K562 (cell line): ENCODE results near the gene ITGA11. TPM values are rescaled to one million over a fixed set of nuclear protein-coding genes. Genes with fewer than 3 reads are reported as not detected.
A peak's percentile ranks its signal among the peaks of the same experiment; 100 is the strongest.

Experiments used
- ATAC-seq: fragments of 200-7000 bp; cut with Tn5 transposase; 3 replicates; pipeline ENCODE4 v1.9.1; 2020; ENCODE audit warnings: moderate library complexity
- BruUV-seq: library from RNA; stranded (reverse); fragments of 400-500 nt; replicated peaks from 2 replicates; lab custom pipeline; 2021; lab: Mats Ljungman, UMichigan
- CTCF ChIA-PET: fragments of 300-600 bp; formaldehyde crosslinking; extraction: SDS; loops from one replicate; lab custom pipeline; 2021; ENCODE audit warnings: low intra/inter-chr PET ratio; lab: Yijun Ruan, JAX
- POLR2A ChIA-PET: fragments of 300-600, 350-650 bp; sonication (Branson Sonifier 250); formaldehyde crosslinking; extraction: SDS; loops from one replicate; lab custom pipeline; 2021; ENCODE audit warnings: antibody characterized with exemption, inconsistent platforms; lab: Yijun Ruan, JAX
- DNase-seq, 4 experiments: peaks; one replicate each; pipeline versions ENCODE4 v3.0.0 to v3.0.0-alpha.2; 2011 to 2018; ENCODE audit warnings: low spot score in 3 of 4, mixed read lengths in 3 of 4; ENCODE audit errors: extremely low read depth in 1 of 4
- FAIRE-seq: peaks from 2 replicates; lab custom pipeline; 2011; peaks lifted over from hg19 to GRCh38; lab: Jason Lieb, UNC
- H2AFZ ChIP-seq: 2 replicates; pipeline ENCODE4 v1.6.0; 2011; ENCODE audit warnings: low read depth, low read length, control low read depth, inconsistent platforms
- H3K27ac ChIP-seq: fragments of 200-600 bp; 3 replicates; pipeline ENCODE4 v1.8.0; 2011; ENCODE audit warnings: low read depth, mild to moderate bottlenecking, control low read depth, inconsistent platforms, low read length, moderate library complexity, mixed read lengths; ENCODE audit errors: extremely low read depth
- H3K27me3 ChIP-seq, 2 experiments: fragments of 300-600 bp in 1 of 2; 2 replicates in 1 of 2; 3 replicates in 1 of 2; pipeline versions ENCODE4 v1.6.0 to v1.8.0; 2011; ENCODE audit warnings: inconsistent platforms in 2 of 2, low read length in 2 of 2, mild to moderate bottlenecking in 1 of 2, mixed read lengths in 1 of 2, moderate library complexity in 1 of 2; ENCODE audit not compliant: control insufficient read depth in 2 of 2, insufficient read depth in 2 of 2
- H3K36me3 ChIP-seq: fragments of 300-600 bp; 3 replicates; pipeline ENCODE4 v1.8.0; 2011; ENCODE audit warnings: mild to moderate bottlenecking, low read length, inconsistent platforms; ENCODE audit not compliant: control insufficient read depth, insufficient read depth
- H3K4me1 ChIP-seq, 2 experiments: fragments of 200-600 bp in 1 of 2; replicated peaks in 1 of 2; 2 replicates in 1 of 2; 3 replicates in 1 of 2; pipeline versions ENCODE4 v1.5.1 to v1.8.0; 2011; ENCODE audit warnings: inconsistent platforms in 2 of 2, low read length in 2 of 2, mild to moderate bottlenecking in 1 of 2, mixed read lengths in 1 of 2, moderate library complexity in 1 of 2; ENCODE audit not compliant: control insufficient read depth in 2 of 2, insufficient read depth in 2 of 2
- H3K4me2 ChIP-seq: 2 replicates; pipeline ENCODE4 v1.6.1; 2011; ENCODE audit warnings: low read length, control low read depth, inconsistent platforms, mixed read lengths; ENCODE audit not compliant: insufficient read depth
- H3K4me3 ChIP-seq: fragments of 200-600 bp; sonication (generic), shearing (Covaris generic); 2 replicates; pipeline ENCODE4 v1.5.1; 2016; ENCODE audit warnings: control low read depth, inconsistent platforms
- H3K79me2 ChIP-seq: fragments of 200-600 bp; 3 replicates; pipeline ENCODE4 v1.8.0; 2011; ENCODE audit warnings: low read length, inconsistent platforms; ENCODE audit not compliant: control insufficient read depth, insufficient read depth
- H3K9ac ChIP-seq, 2 experiments: 2 replicates each; pipeline versions ENCODE4 v1.6.0 to v1.6.1; 2011; ENCODE audit warnings: low read depth in 2 of 2, low read length in 2 of 2, control low read depth in 1 of 2, inconsistent platforms in 1 of 2, mild to moderate bottlenecking in 1 of 2, mixed read lengths in 1 of 2; ENCODE audit not compliant: insufficient read depth in 1 of 2
- H3K9me1 ChIP-seq: one replicate; pipeline ENCODE4 v1.6.0; 2011; ENCODE audit warnings: inconsistent platforms, mild to moderate bottlenecking, low read length, moderate library complexity; ENCODE audit not compliant: control insufficient read depth, insufficient read depth
- H3K9me3 ChIP-seq: replicated peaks from 2 replicates; pipeline ENCODE4 v1.5.1; 2011; ENCODE audit warnings: low read depth, low read length, inconsistent platforms; ENCODE audit not compliant: control insufficient read depth, insufficient read depth
- H4K20me1 ChIP-seq: replicated peaks from 2 replicates; pipeline ENCODE4 v1.6.1; 2011; ENCODE audit warnings: low read length, inconsistent platforms, mixed read lengths; ENCODE audit not compliant: control insufficient read depth, insufficient read depth
- MAFG ChIP-seq: fragments of 450-650 bp; conservative IDR thresholded peaks from 2 replicates; pipeline ENCODE4 v1.6.1; 2016; ENCODE audit warnings: missing genetic modification characterization, missing compliant biosample characterization
- MYNN ChIP-seq, 2 experiments: sonication (generic); formaldehyde crosslinking in 1 of 2; IDR thresholded peaks; 2 replicates each; pipeline versions ENCODE4 v1.5.0 to v1.6.1; 2016 to 2020; ENCODE audit warnings: antibody characterized with exemption in 1 of 2, missing genetic modification reagents in 1 of 2
- STAT6 ChIP-seq: sonication (generic); formaldehyde crosslinking; IDR thresholded peaks from 2 replicates; pipeline ENCODE4 v1.8.1; 2023; ENCODE audit warnings: mild to moderate bottlenecking, missing genetic modification reagents
- ZBTB8A ChIP-seq: fragments of 450-650 bp; IDR thresholded peaks from 2 replicates; pipeline ENCODE4 v1.6.1; 2018; ENCODE audit warnings: mild to moderate bottlenecking, moderate library complexity; ENCODE audit not compliant: partially characterized antibody
- WGBS: fragments of 100-300 bp; shearing (Covaris generic); methylation state at CpG from one replicate; pipeline ENCODE4 v1.1.6; 2016; ENCODE audit warnings: low coverage, mixed read lengths; ENCODE audit not compliant: insufficient coverage; ENCODE audit errors: missing lambda C conversion rate; 5-methylcytosine and 5-hydroxymethylcytosine counted together
- in situ Hi-C: fragments of 300-500 bp; cut with MboI; formaldehyde crosslinking; loops from 4 replicates; pipeline ENCODE4 v1.15.0; 2018; ENCODE audit warnings: inconsistent platforms, mixed read lengths
- intact Hi-C: fragments of 100-400 bp; cut with micrococcal nuclease; formaldehyde crosslinking; loops from 2 replicates; pipeline ENCODE4 v1.14.2; 2022
- polyA plus RNA-seq, 8 experiments: library from polyadenylated mRNA; depleted of rRNA in 4 of 8; stranded (reverse) in 5 of 8; unstranded in 3 of 8; fragments of >200 nt; fragmentation: Nextera tagmentation in 2 of 8; fragmentation: Illumina TruSeq in 1 of 8; extraction: Ambion mirVana in 2 of 8; extraction: Trizol in 1 of 8; gene quantifications; 2 replicates each; pipeline versions ENCODE4 v1.2.1 to v1.2.3, GENCODE V29; 2011 to 2014; ENCODE audit warnings: inconsistent platforms in 1 of 8, missing spikeins in 1 of 8
- total RNA-seq, 7 experiments: library from RNA; depleted of rRNA in 6 of 7; stranded (reverse); fragments of >200 nt in 6 of 7; fragmentation: Illumina TruSeq in 2 of 7; extraction: Trizol in 2 of 7; gene quantifications; 2 replicates each; pipeline versions ENCODE4 v1.2.1 to v1.2.3, GENCODE V29; 2011 to 2021; ENCODE audit warnings: low replicate concordance in 1 of 7
- TF ChIP-seq, protein P1 (sequence below): fragments of 450-650 bp; IDR thresholded peaks from 2 replicates; pipeline ENCODE4 v1.6.1; 2016; ENCODE audit warnings: mild to moderate bottlenecking, moderate library complexity

The ITGA11 gene
- total and polyA plus RNA-seq, 9 of the 15 experiments (the other 6 are each of a cell fraction or from before 2014, with no cell fraction given): 0.01 TPM; not detected in 8

DNA sequence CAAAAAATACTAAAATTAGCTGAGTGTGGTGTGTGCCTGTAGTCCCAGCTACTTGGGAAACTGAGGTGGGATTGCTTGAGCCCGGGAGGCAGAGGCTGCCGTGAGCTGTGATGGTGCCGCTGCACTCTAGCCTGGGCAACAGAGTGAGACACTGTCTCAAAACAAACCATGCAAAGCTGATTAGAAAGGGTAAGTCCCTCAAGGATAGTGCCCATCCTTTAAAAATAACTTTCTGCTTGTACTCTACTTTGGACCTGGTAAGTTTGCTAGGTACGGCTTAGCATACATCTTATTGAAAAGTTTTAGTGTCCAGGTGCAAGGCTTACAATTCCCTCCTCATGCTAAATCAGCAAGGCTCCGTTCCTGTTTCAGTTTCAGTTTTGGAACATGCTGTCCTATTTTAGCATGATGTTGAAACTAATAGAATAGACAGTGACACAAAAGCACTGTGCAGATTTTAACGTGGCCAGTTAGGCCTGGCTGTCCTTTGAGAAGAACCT lies 133.0 kb downstream of the ITGA11 start:
- H3K9me3 ChIP-seq: no peaks in the 10 kb centered on the region
- POLR2A ChIA-PET: interaction anchor here (0.6 kb wide), 1 partner anchor 36 kb away, joined by 3 read pairs; no protein-coding TSS in a partner anchor
- ATAC-seq (no peak), DNase-seq (no peak), FAIRE-seq (peak; percentile 59)
- H4K20me1 ChIP-seq: no peaks in the 10 kb centered on the region
- intact Hi-C loops (no loop called here), in situ Hi-C loops (no loop called here)
- H3K4me1 ChIP-seq: peaks cover 0 to 6% of the 10 kb centered on the region in 2 experiments; a peak in 2 of 5 replicates
- H2AFZ ChIP-seq: no peak overlapping the region
- BruUV-seq: no TSS peak
- no peaks in the 10 kb centered on the region for H3K36me3 ChIP-seq
- H3K4me2 ChIP-seq: peak overlapping the region; percentile 6; the same call in 1 of the 2 replicates
- H3K4me3 ChIP-seq: no peak overlapping the region
- 59% methylated on average over 6 of the region's 6 CpGs for WGBS
- CTCF ChIA-PET: no interaction called here
- H3K9ac ChIP-seq: no peak overlapping the region
- no peak overlapping the region for H3K27ac ChIP-seq
- H3K79me2 ChIP-seq: no peaks in the 10 kb centered on the region
- H3K27me3 ChIP-seq: no peaks in the 10 kb centered on the region
- no peaks in the 10 kb centered on the region for H3K9me1 ChIP-seq
- TF ChIP-seq MAFG (tag): no peak
- TF ChIP-seq STAT6 (CRISPR knock-in tag): no peak
- TF ChIP-seq, protein P1, sequence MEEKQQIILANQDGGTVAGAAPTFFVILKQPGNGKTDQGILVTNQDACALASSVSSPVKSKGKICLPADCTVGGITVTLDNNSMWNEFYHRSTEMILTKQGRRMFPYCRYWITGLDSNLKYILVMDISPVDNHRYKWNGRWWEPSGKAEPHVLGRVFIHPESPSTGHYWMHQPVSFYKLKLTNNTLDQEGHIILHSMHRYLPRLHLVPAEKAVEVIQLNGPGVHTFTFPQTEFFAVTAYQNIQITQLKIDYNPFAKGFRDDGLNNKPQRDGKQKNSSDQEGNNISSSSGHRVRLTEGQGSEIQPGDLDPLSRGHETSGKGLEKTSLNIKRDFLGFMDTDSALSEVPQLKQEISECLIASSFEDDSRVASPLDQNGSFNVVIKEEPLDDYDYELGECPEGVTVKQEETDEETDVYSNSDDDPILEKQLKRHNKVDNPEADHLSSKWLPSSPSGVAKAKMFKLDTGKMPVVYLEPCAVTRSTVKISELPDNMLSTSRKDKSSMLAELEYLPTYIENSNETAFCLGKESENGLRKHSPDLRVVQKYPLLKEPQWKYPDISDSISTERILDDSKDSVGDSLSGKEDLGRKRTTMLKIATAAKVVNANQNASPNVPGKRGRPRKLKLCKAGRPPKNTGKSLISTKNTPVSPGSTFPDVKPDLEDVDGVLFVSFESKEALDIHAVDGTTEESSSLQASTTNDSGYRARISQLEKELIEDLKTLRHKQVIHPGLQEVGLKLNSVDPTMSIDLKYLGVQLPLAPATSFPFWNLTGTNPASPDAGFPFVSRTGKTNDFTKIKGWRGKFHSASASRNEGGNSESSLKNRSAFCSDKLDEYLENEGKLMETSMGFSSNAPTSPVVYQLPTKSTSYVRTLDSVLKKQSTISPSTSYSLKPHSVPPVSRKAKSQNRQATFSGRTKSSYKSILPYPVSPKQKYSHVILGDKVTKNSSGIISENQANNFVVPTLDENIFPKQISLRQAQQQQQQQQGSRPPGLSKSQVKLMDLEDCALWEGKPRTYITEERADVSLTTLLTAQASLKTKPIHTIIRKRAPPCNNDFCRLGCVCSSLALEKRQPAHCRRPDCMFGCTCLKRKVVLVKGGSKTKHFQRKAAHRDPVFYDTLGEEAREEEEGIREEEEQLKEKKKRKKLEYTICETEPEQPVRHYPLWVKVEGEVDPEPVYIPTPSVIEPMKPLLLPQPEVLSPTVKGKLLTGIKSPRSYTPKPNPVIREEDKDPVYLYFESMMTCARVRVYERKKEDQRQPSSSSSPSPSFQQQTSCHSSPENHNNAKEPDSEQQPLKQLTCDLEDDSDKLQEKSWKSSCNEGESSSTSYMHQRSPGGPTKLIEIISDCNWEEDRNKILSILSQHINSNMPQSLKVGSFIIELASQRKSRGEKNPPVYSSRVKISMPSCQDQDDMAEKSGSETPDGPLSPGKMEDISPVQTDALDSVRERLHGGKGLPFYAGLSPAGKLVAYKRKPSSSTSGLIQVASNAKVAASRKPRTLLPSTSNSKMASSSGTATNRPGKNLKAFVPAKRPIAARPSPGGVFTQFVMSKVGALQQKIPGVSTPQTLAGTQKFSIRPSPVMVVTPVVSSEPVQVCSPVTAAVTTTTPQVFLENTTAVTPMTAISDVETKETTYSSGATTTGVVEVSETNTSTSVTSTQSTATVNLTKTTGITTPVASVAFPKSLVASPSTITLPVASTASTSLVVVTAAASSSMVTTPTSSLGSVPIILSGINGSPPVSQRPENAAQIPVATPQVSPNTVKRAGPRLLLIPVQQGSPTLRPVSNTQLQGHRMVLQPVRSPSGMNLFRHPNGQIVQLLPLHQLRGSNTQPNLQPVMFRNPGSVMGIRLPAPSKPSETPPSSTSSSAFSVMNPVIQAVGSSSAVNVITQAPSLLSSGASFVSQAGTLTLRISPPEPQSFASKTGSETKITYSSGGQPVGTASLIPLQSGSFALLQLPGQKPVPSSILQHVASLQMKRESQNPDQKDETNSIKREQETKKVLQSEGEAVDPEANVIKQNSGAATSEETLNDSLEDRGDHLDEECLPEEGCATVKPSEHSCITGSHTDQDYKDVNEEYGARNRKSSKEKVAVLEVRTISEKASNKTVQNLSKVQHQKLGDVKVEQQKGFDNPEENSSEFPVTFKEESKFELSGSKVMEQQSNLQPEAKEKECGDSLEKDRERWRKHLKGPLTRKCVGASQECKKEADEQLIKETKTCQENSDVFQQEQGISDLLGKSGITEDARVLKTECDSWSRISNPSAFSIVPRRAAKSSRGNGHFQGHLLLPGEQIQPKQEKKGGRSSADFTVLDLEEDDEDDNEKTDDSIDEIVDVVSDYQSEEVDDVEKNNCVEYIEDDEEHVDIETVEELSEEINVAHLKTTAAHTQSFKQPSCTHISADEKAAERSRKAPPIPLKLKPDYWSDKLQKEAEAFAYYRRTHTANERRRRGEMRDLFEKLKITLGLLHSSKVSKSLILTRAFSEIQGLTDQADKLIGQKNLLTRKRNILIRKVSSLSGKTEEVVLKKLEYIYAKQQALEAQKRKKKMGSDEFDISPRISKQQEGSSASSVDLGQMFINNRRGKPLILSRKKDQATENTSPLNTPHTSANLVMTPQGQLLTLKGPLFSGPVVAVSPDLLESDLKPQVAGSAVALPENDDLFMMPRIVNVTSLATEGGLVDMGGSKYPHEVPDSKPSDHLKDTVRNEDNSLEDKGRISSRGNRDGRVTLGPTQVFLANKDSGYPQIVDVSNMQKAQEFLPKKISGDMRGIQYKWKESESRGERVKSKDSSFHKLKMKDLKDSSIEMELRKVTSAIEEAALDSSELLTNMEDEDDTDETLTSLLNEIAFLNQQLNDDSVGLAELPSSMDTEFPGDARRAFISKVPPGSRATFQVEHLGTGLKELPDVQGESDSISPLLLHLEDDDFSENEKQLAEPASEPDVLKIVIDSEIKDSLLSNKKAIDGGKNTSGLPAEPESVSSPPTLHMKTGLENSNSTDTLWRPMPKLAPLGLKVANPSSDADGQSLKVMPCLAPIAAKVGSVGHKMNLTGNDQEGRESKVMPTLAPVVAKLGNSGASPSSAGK: no peak
- no peak for TF ChIP-seq ZBTB8A
- no peak for TF ChIP-seq MYNN (IDR thresholded peaks at IDR 0.05)
- TF ChIP-seq MYNN (CRISPR knock-in tag; IDR thresholded peaks at IDR 0.05): no peak
